ENCODE data around the gene PEX6. TPM values are rescaled to one million over a fixed set of nuclear protein-coding genes. Genes with fewer than 3 reads are reported as not detected.
A peak's percentile ranks its signal among the peaks of the same experiment; 100 is the strongest.

Gene PEX6
- total and polyA plus RNA-seq, 2 of the 13 experiments (the other 11 are each of a cell fraction or from before 2014, with no cell fraction given): 5.1 to 6.7 TPM

- TF ChIP-seq, protein P1, sequence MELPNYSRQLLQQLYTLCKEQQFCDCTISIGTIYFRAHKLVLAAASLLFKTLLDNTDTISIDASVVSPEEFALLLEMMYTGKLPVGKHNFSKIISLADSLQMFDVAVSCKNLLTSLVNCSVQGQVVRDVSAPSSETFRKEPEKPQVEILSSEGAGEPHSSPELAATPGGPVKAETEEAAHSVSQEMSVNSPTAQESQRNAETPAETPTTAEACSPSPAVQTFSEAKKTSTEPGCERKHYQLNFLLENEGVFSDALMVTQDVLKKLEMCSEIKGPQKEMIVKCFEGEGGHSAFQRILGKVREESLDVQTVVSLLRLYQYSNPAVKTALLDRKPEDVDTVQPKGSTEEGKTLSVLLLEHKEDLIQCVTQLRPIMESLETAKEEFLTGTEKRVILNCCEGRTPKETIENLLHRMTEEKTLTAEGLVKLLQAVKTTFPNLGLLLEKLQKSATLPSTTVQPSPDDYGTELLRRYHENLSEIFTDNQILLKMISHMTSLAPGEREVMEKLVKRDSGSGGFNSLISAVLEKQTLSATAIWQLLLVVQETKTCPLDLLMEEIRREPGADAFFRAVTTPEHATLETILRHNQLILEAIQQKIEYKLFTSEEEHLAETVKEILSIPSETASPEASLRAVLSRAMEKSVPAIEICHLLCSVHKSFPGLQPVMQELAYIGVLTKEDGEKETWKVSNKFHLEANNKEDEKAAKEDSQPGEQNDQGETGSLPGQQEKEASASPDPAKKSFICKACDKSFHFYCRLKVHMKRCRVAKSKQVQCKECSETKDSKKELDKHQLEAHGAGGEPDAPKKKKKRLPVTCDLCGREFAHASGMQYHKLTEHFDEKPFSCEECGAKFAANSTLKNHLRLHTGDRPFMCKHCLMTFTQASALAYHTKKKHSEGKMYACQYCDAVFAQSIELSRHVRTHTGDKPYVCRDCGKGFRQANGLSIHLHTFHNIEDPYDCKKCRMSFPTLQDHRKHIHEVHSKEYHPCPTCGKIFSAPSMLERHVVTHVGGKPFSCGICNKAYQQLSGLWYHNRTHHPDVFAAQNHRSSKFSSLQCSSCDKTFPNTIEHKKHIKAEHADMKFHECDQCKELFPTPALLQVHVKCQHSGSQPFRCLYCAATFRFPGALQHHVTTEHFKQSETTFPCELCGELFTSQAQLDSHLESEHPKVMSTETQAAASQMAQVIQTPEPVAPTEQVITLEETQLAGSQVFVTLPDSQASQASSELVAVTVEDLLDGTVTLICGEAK (IDR thresholded peaks at IDR 0.05): peak; percentile 50
- TF ChIP-seq, protein P1 (CRISPR knock-in tag; IDR thresholded peaks at IDR 0.05): 0 out of 2 replicates have a peak, but pooled peaks have one; percentile 17
- TF ChIP-seq THAP9 (CRISPR knock-in tag; IDR thresholded peaks at IDR 0.05; ENCODE audit: borderline replicate concordance) (peak; percentile 96; the same call in 1 of the 2 replicates), ZNF776 (CRISPR knock-in tag; IDR thresholded peaks at IDR 0.05) (peak; percentile 56; the same call in 1 of the 2 replicates), ZNF281 (CRISPR knock-in tag; IDR thresholded peaks at IDR 0.05; ENCODE audit: borderline replicate concordance) (0 out of 2 replicates have a peak, but pooled peaks have one; percentile 52), RAD21 (CRISPR knock-in tag; IDR thresholded peaks at IDR 0.05) (0 out of 2 replicates have a peak, but pooled peaks have one; percentile 17), TRIM24 (CRISPR knock-in tag; IDR thresholded peaks at IDR 0.05) (no peak), ZNF773 (CRISPR knock-in tag; IDR thresholded peaks at IDR 0.05; ENCODE audit: borderline replicate concordance) (no peak), FIP1L1 (IDR thresholded peaks at IDR 0.05; ENCODE audit: borderline replicate concordance, insufficient read depth, low read depth, low read length) (peak; percentile 93), ZFX (CRISPR knock-in tag; IDR thresholded peaks at IDR 0.05; ENCODE audit: low read depth) (peak; percentile 96)
- TF ChIP-seq, protein P2, sequence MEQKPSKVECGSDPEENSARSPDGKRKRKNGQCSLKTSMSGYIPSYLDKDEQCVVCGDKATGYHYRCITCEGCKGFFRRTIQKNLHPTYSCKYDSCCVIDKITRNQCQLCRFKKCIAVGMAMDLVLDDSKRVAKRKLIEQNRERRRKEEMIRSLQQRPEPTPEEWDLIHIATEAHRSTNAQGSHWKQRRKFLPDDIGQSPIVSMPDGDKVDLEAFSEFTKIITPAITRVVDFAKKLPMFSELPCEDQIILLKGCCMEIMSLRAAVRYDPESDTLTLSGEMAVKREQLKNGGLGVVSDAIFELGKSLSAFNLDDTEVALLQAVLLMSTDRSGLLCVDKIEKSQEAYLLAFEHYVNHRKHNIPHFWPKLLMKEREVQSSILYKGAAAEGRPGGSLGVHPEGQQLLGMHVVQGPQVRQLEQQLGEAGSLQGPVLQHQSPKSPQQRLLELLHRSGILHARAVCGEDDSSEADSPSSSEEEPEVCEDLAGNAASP (CRISPR knock-in tag; IDR thresholded peaks at IDR 0.05; ENCODE audit: borderline replicate concordance): peak; percentile 55; the same call in 1 of the 2 replicates
Measured at GRCh38 chr6:42978839-42979522, at the start of gene PEX6 (continued).

Measured in HepG2 (cell line).